DLD1 (cell line): Measurements from ENCODE around the gene PWWP2B.
"Not testable (repeated sequence)": the region's sequence is repeated elsewhere in the genome, so short reads cannot be mapped to it uniquely, and the experiment has no call there.

ENCODE experiments used
- in situ Hi-C: cut with HindIII; loops from 2 replicates; pipeline ENCODE4 v1.10.0; 2017; ENCODE audit warnings: low sequenced_read_pairs

Gene PWWP2B

DNA sequence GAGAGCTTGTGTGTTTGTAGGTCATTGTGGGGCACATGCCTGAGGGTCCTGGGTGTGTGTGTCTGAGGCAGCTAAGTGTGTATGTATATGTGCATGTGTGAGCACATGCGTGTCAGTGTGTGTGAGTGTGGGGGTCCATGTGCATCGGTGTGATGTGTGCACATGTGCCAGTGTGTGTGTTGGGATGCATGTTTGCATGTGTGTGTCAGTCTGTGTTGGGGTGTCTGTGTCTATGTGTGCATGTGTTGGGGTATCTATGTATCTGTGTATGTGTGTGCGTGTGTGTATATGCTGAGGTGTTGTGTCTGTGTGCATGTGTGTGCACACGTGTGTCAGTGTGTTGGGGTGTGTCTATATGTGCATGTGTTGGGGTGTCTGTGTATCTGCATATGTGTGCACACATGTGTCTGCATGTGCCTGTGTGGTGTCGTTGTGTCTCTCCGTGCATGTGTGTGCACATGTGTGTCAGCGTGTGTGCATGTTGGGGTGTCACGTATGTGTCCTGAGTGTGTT, 33.3 kb downstream of the PWWP2B start:
- in situ Hi-C loops = no loop called here

- in situ Hi-C loops = no loop called here
Observed at GRCh38 chr10:132430861-132431271, 33.9 kb downstream of the PWWP2B start.

GRCh38 chr10:132431537-132432175, 34.7 kb downstream of the PWWP2B start:
- in situ Hi-C loops = no loop called here

- in situ Hi-C loops = no loop called here
Observed at GRCh38 chr10:132432176-132432540, 35.2 kb downstream of the PWWP2B start.

DNA sequence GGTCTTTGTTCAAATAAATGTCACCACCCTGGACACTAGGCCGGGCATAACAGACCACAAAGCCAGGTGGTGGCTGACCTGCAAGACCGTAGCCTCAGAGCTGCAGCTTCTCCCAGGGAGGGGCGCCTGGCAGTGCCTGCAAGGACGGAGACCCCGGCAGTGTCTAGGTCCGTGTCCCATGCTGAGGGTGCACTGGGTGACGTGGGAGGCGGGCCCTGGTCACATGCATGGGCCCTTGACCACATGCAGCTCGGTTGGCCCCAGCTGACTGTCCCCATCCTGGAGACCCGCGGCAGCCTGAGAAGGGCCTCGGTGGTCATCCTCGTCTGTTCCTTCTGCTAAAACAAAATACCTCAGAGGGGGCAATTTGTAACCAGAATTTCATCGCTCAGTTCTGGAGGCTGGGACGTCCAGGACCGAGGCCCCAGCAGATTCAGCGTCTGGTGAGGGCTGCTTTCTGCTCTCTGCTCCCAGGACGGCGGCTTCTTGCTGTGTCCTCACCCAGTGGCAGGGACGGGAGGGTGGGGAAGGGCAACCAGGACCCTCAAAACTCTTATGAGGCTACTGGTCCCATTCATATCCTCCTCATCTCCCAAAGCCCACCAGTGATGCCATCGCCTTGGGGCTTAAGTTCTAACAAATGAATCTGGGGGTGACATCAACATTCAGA, 36.8 kb downstream of the PWWP2B start:
- in situ Hi-C loops = no loop called here

DNA sequence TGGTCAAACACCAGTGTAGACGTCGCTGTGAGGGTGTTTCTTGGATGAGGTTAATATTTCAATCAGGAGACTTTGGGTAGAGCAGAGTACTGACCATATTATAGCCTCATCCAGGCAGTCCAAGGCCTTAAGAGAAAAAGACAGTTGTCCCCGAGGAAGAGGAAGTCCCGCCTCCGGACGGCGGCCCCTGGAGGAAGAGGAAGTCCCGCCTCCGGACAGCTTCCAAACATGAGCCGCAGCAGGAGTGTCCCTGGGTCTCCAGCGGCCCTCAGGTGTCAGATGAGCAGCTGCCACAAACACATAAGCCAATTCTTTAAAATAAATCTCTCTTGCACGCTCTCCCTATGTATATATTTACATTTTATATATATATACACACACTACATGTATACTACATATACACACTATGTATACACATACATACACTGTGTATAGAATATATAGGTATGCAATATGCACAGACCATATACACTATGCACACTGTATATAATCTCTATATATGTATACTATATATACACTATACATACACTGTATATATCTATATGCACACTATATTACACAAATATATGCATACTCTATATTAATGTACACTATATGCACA, 37.5 kb downstream of the PWWP2B start:
- in situ Hi-C loops = no loop called here

DNA sequence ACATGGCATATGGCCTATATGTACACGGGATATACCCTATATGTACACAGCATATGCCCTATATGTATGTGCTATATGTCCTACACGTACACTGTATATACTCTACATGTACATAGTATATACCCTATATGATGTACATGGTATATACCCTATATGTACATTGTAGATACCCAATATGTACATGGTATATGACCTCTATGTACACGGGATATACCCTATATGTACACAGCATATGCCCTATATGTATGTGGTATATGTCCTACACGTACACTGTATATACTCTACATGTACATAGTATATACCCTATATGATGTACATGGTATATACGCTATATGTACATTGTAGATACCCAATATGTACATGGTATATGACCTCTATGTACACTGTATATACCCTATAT, 38.3 kb downstream of the PWWP2B start:
- in situ Hi-C loops = not testable (repeated sequence)

GRCh38 chr10:132436096-132436495, 39.1 kb downstream of the PWWP2B start:
- in situ Hi-C loops = not testable (repeated sequence)

DNA sequence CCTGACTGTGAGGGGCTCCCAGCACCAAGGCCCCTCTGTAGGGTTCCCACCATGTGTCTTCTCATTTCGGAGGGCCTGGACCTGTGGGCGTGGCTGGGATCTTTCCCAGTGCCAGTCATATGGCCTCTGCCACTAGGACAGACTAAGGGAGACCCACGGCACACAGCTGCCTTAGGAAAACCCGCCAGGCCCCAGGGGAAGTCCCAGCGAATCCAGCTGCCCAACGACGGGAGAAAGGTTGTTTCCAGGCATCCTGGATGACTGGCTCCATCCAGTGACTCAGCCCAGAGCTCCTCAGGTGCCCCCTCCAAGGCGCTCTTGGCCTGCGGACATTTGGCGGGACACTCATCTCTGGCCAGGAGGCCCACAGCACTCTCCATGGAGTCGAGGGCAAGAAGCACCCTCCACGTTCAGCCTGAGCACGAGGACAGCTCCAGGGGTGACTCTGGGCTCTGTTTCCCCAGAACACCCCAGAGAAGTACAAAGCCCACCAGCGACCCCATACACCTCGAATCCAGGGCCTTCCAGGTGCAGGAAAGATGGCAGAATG, 39.9 kb downstream of the PWWP2B start:
- in situ Hi-C loops = no loop called here

GRCh38 chr10:132437541-132437950, 40.5 kb downstream of the PWWP2B start:
- in situ Hi-C loops = no loop called here

GRCh38 chr10:132438091-132439024, 41.4 kb downstream of the PWWP2B start:
- in situ Hi-C loops = no loop called here

DNA sequence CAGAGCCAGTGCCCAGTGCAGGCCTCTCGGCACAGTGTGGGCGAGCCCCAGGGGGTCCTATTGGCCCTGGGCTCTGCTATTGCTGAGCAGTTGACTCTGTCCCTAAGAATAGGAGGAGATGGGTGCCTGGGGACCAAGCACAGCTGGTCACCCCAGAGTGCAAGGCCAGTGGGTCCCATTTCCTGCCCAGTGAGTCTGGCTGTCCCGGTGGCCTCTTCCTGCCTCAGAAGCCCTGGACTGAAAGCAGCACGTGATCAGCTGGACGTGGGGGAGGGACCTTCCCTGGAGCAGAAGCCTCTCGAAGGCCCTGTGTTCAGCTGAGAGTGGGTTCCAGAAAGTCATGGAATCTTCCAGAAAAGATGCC, 42.0 kb downstream of the PWWP2B start:
- in situ Hi-C loops = no loop called here

- in situ Hi-C loops = no loop called here
Observed at GRCh38 chr10:132439424-132440163, 42.6 kb downstream of the PWWP2B start.

GRCh38 chr10:132440791-132441565, 44.0 kb downstream of the PWWP2B start:
- in situ Hi-C loops = no loop called here

- in situ Hi-C loops = no loop called here
Observed at GRCh38 chr10:132441818-132442524, 45.0 kb downstream of the PWWP2B start.

- in situ Hi-C loops = no loop called here
Observed at GRCh38 chr10:132442636-132443035, 45.6 kb downstream of the PWWP2B start.

- in situ Hi-C loops = no loop called here
Observed at GRCh38 chr10:132443605-132443982, 46.6 kb downstream of the PWWP2B start.

DNA sequence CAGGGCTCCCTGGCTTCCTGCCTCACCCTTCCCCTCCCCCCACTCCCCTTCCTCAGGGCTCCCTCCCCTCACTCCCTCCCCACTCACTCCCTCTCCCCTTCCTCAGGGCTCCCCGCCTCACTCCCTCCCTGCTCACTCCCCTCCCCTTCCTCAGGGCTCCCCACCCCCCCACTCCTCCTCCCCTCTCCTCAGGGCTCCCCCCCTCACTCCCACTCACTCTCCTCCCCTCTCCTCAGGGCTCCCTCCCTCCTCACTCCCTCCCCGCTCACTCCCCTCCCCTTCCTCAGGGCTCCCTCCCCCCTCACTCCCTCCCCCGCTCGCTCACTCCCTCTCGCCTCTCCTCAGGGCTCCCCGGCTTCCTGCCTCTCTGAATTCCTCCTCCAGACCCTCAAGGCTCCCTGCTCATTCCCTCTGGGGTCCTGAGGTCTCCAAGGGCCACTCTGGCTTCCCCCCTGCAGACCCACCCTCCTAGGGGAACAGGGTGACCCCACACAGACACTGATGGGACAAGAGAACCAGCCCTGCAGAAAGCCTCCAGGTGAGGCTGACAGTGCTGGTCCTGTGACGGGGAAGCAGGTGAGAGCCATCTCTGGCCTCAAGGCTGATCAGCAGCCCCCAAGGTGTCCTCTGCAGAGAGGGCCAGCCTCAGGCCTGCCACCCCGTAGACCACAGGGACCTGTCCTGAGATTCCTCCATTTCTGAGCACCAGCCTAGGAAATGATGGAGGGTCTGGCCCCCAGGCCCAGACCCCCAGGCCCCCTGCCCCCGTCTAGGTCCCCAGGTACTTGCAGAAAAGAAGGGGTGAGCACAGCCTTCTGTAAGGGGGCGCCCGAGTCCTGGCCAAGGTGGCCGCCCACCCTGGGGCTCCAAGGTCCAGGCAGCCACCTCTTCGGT, 47.2 kb downstream of the PWWP2B start:
- in situ Hi-C loops = no loop called here
